Measurements from ENCODE around the gene TATDN3.

- TF ChIP-seq CTCF (IDR thresholded peaks at IDR 0.05; ENCODE audit: low read depth, low read length), result no peak
- no peak for TF ChIP-seq MYC (IDR thresholded peaks at IDR 0.05; ENCODE audit: low read depth, low read length)
Measured at GRCh38 chr1:212752252-212752933, 39.3 kb upstream of the TATDN3 start.

Data from NB4 (cell line).